Measurements from ENCODE around the gene EXTL2.
"Not testable (repeated sequence)": the region's sequence is repeated elsewhere in the genome, so short reads cannot be mapped to it uniquely, and the experiment has no call there.

Gene EXTL2

GRCh38 chr1:100892554-100892953, 2.1 kb downstream of the EXTL2 start:
- no peaks in the 10 kb centered on the region for H4K20me1 ChIP-seq (ENCODE audit: insufficient read depth)
- TF ChIP-seq CTCF (conservative IDR thresholded peaks at IDR 0.05; ENCODE audit: low read depth, low read length), result no peak

GRCh38 chr1:100891380-100891779, 3.3 kb downstream of the EXTL2 start:
- Histone ChIP-seq H3K79me2 (ENCODE audit: insufficient read depth, low read depth) (no peaks in the 10 kb centered on the region), H3K9ac (no peak overlapping the region), H3K27ac (no peak overlapping the region)

More at GRCh38 chr1:100892554-100892953, 2.1 kb downstream of the EXTL2 start:
- peaks cover 10% of the 10 kb centered on the region; the same call in 1 of the 2 replicates for H3K79me2 ChIP-seq (ENCODE audit: insufficient read depth, low read depth)
- no peak overlapping the region for H3K4me3 ChIP-seq (IDR thresholded peaks at IDR 0.05; ENCODE audit: insufficient read depth, low read depth, low read length)
- no peak overlapping the region for H2AFZ ChIP-seq (ENCODE audit: low read depth)
- no peaks in the 10 kb centered on the region for H3K27me3 ChIP-seq (ENCODE audit: insufficient read depth, low read depth)
- H3K9ac ChIP-seq, result no peak overlapping the region
- H3K36me3 ChIP-seq (ENCODE audit: insufficient read depth), result no peaks in the 10 kb centered on the region
- peaks cover 21% of the 10 kb centered on the region for H3K4me1 ChIP-seq (ENCODE audit: low read depth, poor library complexity, severe bottlenecking)
- H3K27ac ChIP-seq, result no peak overlapping the region
- no peak overlapping the region for H3K4me2 ChIP-seq

GRCh38 chr1:100889869-100890482, 4.7 kb downstream of the EXTL2 start:
- H3K27me3 ChIP-seq (ENCODE audit: insufficient read depth, low read depth); H3K79me2 ChIP-seq (ENCODE audit: insufficient read depth, low read depth); H3K4me3 ChIP-seq (IDR thresholded peaks at IDR 0.05; ENCODE audit: insufficient read depth, low read depth, low read length); H3K36me3 ChIP-seq (ENCODE audit: insufficient read depth); H4K20me1 ChIP-seq (ENCODE audit: insufficient read depth); H3K4me2 ChIP-seq; H3K9ac ChIP-seq; H2AFZ ChIP-seq (ENCODE audit: low read depth); H3K27ac ChIP-seq: not testable (repeated sequence)
- peaks cover 16% of the 10 kb centered on the region for H3K4me1 ChIP-seq (ENCODE audit: low read depth, poor library complexity, severe bottlenecking)

More at GRCh38 chr1:100891380-100891779, 3.3 kb downstream of the EXTL2 start:
- peaks cover 16% of the 10 kb centered on the region for H3K4me1 ChIP-seq (ENCODE audit: low read depth, poor library complexity, severe bottlenecking)
- no peaks in the 10 kb centered on the region for H4K20me1 ChIP-seq (ENCODE audit: insufficient read depth)
- no peak for TF ChIP-seq CTCF (conservative IDR thresholded peaks at IDR 0.05; ENCODE audit: low read depth, low read length)
- no peaks in the 10 kb centered on the region for H3K36me3 ChIP-seq (ENCODE audit: insufficient read depth)
- H3K4me3 ChIP-seq (IDR thresholded peaks at IDR 0.05; ENCODE audit: insufficient read depth, low read depth, low read length), result no peak overlapping the region
- H2AFZ ChIP-seq (ENCODE audit: low read depth), result no peak overlapping the region
- no peaks in the 10 kb centered on the region for H3K27me3 ChIP-seq (ENCODE audit: insufficient read depth, low read depth)
- H3K4me2 ChIP-seq, result no peak overlapping the region

GRCh38 chr1:100889007-100889406, 5.6 kb downstream of the EXTL2 start:
- H3K27ac ChIP-seq; H3K4me2 ChIP-seq; H2AFZ ChIP-seq (ENCODE audit: low read depth); H3K9ac ChIP-seq; H4K20me1 ChIP-seq (ENCODE audit: insufficient read depth); H3K79me2 ChIP-seq (ENCODE audit: insufficient read depth, low read depth); H3K4me3 ChIP-seq (IDR thresholded peaks at IDR 0.05; ENCODE audit: insufficient read depth, low read depth, low read length); H3K36me3 ChIP-seq (ENCODE audit: insufficient read depth); H3K27me3 ChIP-seq (ENCODE audit: insufficient read depth, low read depth): not testable (repeated sequence)
- peaks cover 13% of the 10 kb centered on the region for H3K4me1 ChIP-seq (ENCODE audit: low read depth, poor library complexity, severe bottlenecking)

GRCh38 chr1:100883963-100884362, 10.7 kb downstream of the EXTL2 start:
- no peak overlapping the region for H3K4me3 ChIP-seq (IDR thresholded peaks at IDR 0.05; ENCODE audit: insufficient read depth, low read depth, low read length)
- no peak overlapping the region for H3K9ac ChIP-seq
- no peak overlapping the region for H3K4me2 ChIP-seq
- no peaks in the 10 kb centered on the region for H3K27me3 ChIP-seq (ENCODE audit: insufficient read depth, low read depth)
- H3K36me3 ChIP-seq (ENCODE audit: insufficient read depth), result no peaks in the 10 kb centered on the region
- H3K4me1 ChIP-seq (ENCODE audit: low read depth, poor library complexity, severe bottlenecking), result no peaks in the 10 kb centered on the region
- no peak overlapping the region for H3K27ac ChIP-seq
- no peaks in the 10 kb centered on the region for H4K20me1 ChIP-seq (ENCODE audit: insufficient read depth)
- H3K79me2 ChIP-seq (ENCODE audit: insufficient read depth, low read depth), result no peaks in the 10 kb centered on the region
- H2AFZ ChIP-seq (ENCODE audit: low read depth), result no peak overlapping the region
- no peak for TF ChIP-seq CTCF (conservative IDR thresholded peaks at IDR 0.05; ENCODE audit: low read depth, low read length)
